ENCODE measurements around the gene ATP2B3. TPM values are rescaled to one million over a fixed set of nuclear protein-coding genes. Genes with fewer than 3 reads are reported as not detected.

Gene ATP2B3
- total and polyA plus RNA-seq, 10 of the 15 experiments (the other 5 are each of a cell fraction or from before 2014, with no cell fraction given), result 0.01 TPM; not detected in 9

DNA sequence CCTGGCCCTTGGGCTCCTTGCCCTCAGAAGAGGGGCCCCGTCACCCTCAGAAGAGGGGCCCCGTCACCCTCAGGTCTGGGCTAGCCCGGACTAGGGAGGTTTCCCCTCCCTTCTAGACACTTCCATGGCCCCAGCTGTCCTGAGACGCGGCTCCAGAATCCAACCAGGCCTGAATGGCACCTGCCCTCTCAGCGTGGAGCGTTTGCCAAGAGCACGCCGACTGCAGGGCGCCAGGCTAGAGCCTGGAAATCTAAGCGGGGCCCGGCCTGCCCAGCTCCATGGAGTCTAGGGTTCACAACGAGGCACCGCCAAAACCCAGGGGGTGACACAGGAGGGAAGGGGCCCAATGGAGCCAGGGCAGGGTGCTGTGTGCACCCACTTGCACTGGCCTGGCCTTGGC lies 7.8 kb upstream of the ATP2B3 start:
- ChIA-PET POLR2A (no interaction called here), RAD21 (ENCODE audit: unreplicated experiment) (no interaction called here), CTCF (no interaction called here), SMC1A (ENCODE audit: uncharacterized antibody, unreplicated experiment) (no interaction called here)
- H3K79me2 ChIP-seq (ENCODE audit: control insufficient read depth, insufficient read depth, low read length), result no peaks in the 10 kb centered on the region
- H3K4me2 ChIP-seq (ENCODE audit: control insufficient read depth, insufficient read depth), result no peak overlapping the region
- no peaks in the 10 kb centered on the region; the same call in 2 of the 3 replicates for H3K9me3 ChIP-seq (replicated peaks; ENCODE audit: control insufficient read depth, insufficient read depth, low read length)
- no peaks in the 10 kb centered on the region for H3K27me3 ChIP-seq (replicated peaks in 1 of 2; ENCODE audit: control insufficient read depth in 2 of 2, insufficient read depth in 2 of 2, low read length in 1 of 2)
- TF ChIP-seq ZNF384 (IDR thresholded peaks at IDR 0.05; ENCODE audit: borderline replicate concordance, low read depth, low read length), result no peak
- no peak for TF ChIP-seq CREM (IDR thresholded peaks at IDR 0.05; ENCODE audit: low read depth)
- TF ChIP-seq, protein P1, sequence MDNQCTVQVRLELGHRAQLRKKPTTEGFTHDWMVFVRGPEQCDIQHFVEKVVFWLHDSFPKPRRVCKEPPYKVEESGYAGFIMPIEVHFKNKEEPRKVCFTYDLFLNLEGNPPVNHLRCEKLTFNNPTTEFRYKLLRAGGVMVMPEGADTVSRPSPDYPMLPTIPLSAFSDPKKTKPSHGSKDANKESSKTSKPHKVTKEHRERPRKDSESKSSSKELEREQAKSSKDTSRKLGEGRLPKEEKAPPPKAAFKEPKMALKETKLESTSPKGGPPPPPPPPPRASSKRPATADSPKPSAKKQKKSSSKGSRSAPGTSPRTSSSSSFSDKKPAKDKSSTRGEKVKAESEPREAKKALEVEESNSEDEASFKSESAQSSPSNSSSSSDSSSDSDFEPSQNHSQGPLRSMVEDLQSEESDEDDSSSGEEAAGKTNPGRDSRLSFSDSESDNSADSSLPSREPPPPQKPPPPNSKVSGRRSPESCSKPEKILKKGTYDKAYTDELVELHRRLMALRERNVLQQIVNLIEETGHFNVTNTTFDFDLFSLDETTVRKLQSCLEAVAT (IDR thresholded peaks at IDR 0.05), result no peak
- TF ChIP-seq SRF (IDR thresholded peaks at IDR 0.05; ENCODE audit: low read depth in 2 of 2, low read length in 2 of 2), result no peak
- TF ChIP-seq MTA2 (IDR thresholded peaks at IDR 0.05; ENCODE audit: low read depth), result no peak
- TF ChIP-seq NFYB (IDR thresholded peaks at IDR 0.05; ENCODE audit: insufficient read depth, low read depth, low read length), result no peak
- no peak for TF ChIP-seq NFYA (IDR thresholded peaks at IDR 0.05; ENCODE audit: borderline replicate concordance, low read depth, low read length)
- no peak for TF ChIP-seq TCF3 (IDR thresholded peaks at IDR 0.05; ENCODE audit: borderline replicate concordance, insufficient read depth, low read depth, low read length)
- TF ChIP-seq IRF4 (IDR thresholded peaks at IDR 0.05; ENCODE audit: low read depth, low read length), result no peak
- TF ChIP-seq ZZZ3 (IDR thresholded peaks at IDR 0.05; ENCODE audit: control insufficient read depth, insufficient read length, low read depth), result no peak
- no peak for TF ChIP-seq EP300 (IDR thresholded peaks at IDR 0.05; ENCODE audit: borderline replicate concordance in 1 of 2, control insufficient read depth in 1 of 2, low read depth in 2 of 2, low read length in 2 of 2)
- no peak for TF ChIP-seq BMI1 (IDR thresholded peaks at IDR 0.05; ENCODE audit: borderline replicate concordance)
- TF ChIP-seq MEF2B (IDR thresholded peaks at IDR 0.05; ENCODE audit: partially characterized antibody, poor library complexity, severe bottlenecking), result no peak
- FAIRE-seq (no peak), ATAC-seq (no peak), DNase-seq (ENCODE audit: low read depth, low spot score) (no peak)
- H3K4me1 ChIP-seq (ENCODE audit: control insufficient read depth, insufficient read depth, low read length), result no peaks in the 10 kb centered on the region
- H3K36me3 ChIP-seq (ENCODE audit: control insufficient read depth in 2 of 2, insufficient read depth in 2 of 2, low read length in 1 of 2), result no peaks in the 10 kb centered on the region
- H3K27ac ChIP-seq (ENCODE audit: control insufficient read depth, insufficient read depth), result no peak overlapping the region
- BruUV-seq (replicated peaks), result no TSS peak
- in situ Hi-C loops (cut with MboI) (loop anchor here (10.0 kb wide), 1 partner anchor 565 kb away; no protein-coding TSS in a partner anchor), intact Hi-C loops (cut with micrococcal nuclease; ENCODE audit: unreplicated experiment) (loop anchor here (5.0 kb wide), 1 partner anchor 477 kb away; no protein-coding TSS in a partner anchor)
- no peak overlapping the region for H2AFZ ChIP-seq (ENCODE audit: control insufficient read depth, low read depth, low read length)
- H3K4me3 ChIP-seq, result no peak overlapping the region
- WGBS (ENCODE audit: insufficient coverage, insufficient replicate concordance, low lambda C conversion rate, missing lambda C conversion rate), result 44% methylated on average over 14 of the region's 14 CpGs
- no peak overlapping the region for H3K9ac ChIP-seq (ENCODE audit: control insufficient read depth, insufficient read depth, low read length)
- H4K20me1 ChIP-seq (ENCODE audit: control insufficient read depth, insufficient read depth), result no peaks in the 10 kb centered on the region

Measured in GM12878 (cell line).